GM19438 (cell line): ENCODE data around the gene SORCS2.

Experiments
- ATAC-seq: cut with Tn5 transposase; IDR thresholded peaks from one replicate; pipeline ENCODE4 v1.9.1; 2021; ENCODE audit warnings: low read depth; ENCODE audit not compliant: unreplicated experiment

SORCS2 gene

DNA sequence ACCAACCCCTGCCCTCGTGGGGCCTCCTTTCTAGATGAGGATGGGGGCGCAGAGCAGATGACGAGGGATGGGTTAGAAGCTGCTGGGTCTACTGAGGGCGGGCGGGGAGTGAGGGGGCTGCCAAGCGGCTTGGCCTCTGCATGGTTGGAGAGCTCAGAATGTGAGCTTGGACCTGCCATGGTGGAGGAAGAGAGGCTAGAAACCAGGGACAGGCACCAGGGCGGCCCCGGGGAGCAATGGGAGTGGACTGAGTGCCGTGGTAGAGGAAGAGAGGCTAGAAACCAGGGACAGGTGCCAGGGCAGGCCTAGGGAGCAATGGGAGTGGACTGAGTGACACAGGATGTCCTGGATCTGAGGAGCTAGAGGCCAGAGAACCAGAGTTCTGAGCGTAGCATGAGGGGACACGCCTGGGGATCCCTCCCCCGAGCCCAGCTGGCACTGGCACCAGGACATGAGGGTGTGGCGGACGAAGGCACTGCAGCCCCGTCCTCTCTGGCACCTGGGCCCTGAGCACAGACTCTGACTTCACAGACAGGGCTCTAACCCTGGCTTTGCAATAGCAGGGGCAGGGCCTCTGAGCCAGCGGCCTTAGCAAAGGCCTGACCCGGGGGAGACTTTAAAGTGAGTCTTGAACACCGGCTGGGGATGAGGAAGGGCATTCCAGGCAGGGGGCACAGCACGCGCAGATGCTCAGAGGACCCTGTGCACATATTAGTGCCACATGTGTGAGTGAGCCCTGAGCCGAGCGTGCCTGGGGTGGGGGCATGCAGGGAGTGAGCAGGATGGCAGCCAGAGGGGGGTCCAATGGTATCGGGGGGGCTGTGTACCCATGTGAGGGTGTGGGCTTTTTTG, 456.4 kb downstream of the SORCS2 start:
- ATAC-seq = no peak

DNA sequence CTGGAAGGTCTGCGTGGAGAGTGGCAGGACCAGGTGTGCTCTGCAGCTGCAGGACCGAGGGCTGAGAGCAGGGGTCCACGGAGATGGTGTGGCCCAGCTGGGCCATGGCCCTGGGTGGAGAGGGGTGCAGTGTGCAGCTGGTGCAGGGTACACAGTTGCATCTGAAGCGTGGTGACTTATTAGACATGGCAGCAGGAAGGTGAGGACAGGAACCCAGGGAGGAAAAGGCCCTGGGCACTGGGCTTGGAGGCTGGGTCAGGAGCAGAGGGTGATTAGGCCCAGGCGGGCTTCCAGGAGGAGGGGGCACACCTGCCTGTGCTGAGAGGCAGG, 457.0 kb downstream of the SORCS2 start:
- ATAC-seq = no peak

DNA sequence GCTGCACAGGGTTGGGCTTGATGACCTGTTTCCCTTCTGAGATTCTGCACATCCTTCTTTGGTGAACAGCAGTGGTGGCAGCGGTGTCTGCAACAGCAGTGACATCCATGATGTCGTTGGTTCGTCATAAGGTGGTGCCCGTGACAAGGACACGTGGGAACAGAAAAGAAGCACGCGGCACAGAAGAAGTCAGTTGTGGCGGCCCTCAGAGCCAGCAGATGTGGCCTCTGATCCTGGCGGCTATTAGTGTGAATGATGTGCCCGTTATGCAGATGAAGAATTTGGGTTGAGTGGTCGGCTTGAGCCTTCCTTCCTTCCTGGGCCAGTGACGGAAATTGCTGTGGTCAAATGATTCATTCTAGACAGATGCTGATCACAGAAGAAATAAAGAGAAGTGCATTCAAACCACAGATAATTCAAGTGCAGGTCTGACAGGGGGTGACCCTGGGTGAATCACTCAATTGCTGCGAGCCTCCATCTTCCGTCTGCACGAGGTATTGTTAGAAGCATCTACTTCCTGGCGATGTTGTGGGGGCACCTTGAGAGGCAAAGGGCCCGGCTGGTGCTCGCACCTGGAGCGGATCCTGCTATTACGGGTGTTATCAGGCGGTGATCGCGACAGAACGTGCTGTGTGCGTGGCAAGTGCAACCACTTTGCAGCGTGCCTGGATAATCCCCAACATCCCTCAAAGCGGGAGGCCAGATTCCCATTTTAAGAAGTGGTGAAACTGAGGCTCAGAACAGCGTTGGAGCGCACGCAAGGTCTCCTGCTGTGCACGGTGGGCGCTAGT, 457.6 kb downstream of the SORCS2 start:
- no peak for ATAC-seq

DNA sequence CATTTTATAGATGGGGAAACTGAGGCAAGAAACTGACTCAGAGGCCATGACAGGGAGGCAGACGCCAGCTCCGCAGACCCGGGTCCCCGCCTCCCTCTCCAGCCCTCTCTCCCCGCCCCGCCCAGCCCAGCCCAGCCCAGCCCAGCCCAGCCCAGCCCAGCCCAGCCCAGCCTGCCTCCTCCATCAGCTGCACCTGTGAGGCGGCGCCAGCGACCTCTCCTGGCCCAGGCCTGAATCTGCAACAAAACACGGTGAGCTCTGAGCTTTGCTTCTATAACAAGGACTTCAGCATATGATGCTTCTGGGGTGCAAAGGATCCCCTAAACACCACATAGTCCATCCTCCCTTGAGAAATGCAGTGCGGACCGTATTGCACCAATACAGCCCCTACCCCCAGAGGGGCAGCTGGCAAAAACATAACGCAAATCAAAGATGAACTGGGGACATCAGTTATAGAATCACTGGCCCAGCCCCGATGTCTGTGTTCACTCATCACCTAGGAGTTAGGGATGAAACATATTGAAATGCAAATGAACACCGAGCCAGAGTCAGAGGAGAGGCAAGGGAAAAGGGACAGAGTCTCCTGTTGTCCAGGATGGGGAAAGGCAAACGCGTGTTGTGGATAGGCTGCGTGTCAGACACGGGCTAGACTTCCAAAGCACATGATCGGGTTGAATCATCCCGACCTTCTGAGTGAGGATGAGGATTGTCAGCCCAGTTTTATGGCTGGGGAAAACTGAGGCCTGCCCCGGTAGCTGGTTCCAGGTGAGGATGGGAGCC, 458.5 kb downstream of the SORCS2 start:
- no peak for ATAC-seq

DNA sequence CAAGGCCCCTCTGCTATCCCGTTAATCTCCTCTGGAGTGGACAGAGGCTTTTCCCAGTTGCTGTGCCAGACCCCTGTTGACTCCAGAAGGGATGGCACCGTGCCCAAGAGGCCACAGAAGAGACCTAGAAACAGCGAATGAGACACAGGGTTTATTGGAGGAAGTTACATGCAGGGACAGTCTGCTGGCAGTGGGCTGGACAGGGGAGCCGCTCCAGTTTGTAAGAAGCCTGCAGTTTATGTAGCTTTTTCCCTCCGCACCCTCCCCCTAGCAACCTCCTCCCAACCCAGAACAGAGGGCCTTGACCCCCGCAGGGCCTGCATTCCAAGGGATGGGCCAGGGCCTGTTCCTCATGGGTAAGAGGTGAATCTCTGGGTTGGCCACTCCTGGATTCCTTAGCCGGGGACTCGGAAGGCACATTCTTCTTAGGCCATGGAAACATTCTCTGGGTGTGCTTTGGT, 459.2 kb downstream of the SORCS2 start:
- no peak for ATAC-seq

DNA sequence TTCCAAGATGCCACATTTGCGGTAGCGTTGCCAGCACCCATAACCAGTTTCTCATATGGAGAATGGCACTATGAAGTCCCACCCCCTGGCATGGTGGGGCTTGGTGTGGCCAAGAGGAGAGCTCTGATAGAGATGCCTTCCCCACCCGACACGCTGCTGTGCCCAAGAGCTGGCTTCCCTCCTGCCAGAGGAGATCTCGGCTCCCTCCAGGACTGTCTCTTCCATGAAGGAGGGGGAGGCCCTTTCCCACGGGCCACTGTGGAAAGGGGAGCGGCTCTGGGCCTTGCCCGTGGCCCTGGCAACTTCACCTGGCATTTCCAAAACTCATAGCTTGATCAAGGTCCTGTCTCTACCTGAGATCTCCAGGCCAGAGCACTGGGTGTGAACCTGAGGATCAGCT, 459.7 kb downstream of the SORCS2 start:
- no peak for ATAC-seq

DNA sequence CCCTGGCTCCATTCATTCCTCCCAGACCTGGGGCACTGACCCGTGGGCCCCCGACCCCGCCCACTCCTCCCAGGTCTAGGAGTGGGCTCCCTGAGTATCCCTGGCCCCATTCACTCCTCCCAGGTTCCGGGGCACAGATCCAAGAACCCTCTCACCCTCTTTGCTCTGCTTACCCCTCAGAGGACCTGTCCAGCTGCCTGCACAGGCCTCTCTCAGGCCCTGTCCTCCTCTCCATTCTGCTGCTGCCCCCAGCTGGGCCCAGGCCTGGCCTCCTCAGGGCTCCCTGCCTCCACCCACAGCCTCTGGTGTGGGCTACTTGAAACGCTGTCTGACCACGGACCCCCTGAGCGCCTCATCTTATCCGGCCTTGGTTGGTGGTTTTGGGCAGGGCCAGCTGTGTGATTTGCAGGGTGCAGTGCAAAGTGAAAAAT, 460.1 kb downstream of the SORCS2 start:
- no peak for ATAC-seq

DNA sequence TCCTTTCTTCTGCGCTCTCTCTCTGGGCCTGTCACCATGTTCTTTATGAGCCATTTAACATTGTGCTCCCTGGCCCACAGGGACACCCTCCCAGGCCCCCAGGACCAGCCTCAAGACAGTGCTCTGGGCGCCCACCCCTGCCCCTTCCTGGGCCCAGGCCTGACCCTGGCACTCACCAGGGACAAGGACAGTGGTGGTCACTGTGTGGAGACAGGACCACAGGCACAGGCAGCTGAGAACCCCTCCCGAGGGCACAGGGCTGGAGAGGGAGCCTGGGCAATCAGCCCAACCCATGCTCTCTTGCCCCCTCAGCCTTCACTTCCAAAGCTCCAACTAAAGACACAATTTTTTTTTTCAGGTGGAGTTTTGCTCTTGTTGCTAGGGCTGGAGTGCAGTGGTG, 460.6 kb downstream of the SORCS2 start:
- no peak for ATAC-seq

DNA sequence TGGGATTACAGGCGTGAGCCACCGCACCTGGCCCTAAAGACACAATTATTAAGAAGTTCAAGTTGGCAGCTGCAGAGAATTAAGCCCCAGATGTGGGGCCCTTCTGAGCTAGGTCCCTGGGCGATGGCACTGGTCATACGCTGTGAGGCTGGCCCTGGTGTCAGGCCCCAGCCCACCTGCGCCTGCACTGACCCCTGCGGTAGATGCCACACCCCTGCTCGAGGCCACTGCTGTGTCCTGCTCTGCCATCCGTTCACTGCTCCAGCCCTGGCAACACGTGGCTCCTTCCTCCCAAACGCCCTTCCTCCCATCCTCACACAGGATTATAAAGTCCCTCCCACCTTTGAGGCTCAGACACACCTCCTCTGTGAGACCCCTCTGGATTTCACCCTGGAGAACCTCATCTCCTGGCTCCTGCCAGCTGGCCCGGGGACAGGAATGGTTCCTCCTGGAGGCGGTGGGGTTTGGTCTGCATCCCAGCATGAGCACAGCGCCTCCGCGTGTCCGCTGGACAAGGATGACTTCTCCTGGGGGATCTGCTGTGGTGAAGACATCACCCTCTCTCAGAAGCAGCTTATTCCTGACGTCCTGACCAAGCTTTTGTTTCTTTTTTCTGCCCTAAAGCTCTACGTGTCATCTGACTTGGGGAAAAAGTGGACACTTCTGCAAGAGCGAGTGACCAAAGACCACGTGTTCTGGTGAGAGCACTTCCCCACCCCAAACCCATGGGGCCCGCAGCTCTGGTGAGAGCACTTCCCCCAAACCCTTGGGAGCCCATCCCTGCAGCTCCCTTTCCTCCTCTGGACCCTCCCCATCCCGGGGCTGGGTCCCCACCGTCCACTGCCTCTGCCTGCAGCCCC, 461.4 kb downstream of the SORCS2 start:
- ATAC-seq = no peak

DNA sequence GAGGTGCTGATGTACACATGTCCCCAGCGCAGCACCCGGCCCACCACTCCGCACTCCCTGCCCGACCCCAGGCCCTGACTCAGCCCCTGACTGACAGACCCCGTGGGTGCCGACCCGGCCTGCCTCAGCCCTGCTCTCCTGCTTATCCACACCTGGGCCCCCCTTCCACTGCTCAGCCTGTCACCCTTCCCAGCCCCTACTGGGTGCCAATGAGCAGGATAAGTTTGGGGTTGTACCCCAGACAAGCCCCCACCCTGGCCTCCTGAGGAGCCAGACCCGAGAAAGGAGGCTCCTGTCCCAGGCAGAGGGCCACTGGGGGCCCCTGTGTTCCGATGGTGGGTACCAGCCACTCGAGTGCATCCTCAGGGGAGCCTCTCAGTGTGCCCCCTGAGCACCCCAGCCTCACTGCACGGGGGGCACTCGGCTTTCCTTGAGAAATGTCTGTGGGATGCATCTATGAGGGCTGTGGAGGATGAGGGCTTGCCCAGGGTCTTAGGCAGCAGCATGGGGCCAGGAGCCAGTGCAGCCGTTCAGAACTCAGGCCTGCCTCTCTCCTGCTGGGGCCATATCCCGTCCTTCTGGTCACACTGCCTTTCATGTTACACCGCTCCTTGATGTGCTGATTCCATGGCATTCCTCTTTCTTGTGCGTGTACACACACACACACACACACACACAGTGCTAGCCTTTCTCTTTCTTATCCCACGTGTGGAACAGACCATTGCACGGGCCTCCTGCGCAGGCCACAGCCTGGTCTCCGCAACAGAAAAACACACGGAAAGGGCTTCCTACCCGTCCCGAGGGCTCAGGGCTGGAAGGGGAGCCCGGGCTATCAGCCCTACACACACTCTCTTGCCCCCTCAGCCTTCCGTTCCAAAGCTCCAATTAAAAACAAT, 462.5 kb downstream of the SORCS2 start:
- no peak for ATAC-seq

DNA sequence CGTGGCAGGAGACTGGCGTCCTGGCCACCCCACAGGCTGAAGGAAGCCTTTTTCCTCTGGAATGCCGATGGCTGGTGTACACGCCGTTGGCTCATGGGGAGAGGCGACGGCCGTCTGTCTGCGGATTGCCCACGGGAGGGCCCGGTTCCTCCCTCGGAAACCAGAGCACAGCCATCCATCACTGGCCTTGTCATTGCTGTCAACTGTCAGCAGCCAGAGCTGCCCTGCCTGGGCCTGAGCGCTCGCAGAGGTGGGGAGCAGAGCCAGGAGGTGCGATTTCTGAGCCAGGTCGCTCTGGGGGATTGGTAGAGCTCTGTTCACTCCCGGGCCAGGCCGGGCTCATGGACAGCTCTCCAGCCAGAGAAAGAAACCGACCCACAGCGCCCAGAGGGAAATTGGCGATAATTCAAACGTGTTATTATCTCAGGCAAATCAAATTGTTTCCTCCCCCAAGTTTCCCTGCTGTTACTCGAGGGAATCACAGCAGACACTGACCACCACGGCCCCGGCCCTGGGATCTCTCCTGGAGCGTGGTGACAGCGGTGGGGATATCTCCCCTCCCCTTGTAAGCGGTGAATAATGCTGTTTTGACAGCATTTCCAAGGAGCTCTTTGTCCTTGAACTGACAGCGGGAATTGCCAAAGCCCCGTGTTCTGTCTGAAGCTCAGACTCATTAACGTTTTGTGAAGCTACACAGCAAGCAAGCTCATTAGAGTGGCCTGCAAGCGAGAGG, 463.3 kb downstream of the SORCS2 start:
- no peak for ATAC-seq

DNA sequence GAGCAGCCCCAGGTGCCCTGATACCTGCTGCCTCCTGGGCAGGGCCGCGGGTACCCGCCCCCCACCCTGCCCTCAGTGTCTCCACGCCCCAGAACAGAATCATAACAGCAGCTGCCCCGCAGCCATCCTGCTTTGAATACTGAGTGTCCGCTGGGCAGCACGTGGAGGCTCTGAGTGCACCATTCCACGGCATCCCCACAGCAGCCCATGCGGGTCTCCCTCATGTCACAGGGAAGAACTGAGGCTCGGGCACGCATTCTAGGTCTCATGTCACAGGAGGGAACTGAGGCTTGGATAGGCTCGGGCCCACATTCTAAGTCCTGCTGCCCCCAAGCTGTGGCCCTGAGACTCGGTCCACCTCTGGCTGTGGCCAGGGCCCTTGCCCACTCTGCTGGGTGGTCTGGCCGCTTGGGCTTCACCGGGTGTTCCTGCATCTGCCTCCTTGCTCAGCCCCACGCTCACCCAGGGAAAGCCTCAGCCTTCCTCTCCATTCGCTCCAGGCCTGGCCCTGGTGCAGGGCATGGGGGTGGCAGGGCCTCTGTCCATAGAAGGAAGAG, 464.0 kb downstream of the SORCS2 start:
- ATAC-seq = no peak

DNA sequence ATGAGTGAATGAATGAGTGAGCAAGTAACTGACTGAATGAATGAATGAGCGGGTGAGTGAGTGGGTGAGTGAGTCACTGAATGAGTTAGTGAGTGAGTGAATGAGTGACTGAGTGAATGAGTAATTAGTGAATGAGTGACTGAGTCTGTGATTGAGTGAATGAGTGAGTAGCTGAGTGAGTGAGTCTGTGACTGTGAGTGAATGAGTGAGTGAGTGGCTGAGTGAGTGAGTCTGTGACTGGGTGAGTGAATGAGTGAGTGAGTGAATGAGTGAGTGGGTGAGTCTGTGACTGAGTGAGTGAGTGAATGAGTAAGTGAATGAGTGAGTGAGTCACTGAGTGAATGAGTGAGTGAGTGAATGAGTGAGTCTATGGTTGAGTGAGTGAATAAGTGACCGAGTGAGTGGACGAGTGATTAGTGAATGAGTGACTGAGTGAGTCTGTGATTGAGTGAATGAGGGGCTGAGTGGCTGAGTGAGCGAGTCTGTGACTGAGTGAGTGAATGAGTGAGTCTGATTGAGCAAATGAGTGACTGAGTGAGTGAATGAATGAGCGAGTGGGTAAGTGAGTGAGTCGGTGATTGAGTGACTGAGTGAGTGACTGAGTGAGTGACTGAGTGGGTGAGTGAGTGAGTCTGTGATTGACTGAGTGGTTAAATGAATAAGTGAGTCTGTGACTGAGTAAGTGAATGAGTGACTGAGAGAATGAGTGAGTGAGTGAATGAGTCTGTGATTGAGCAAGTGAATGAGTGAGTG, 465.4 kb downstream of the SORCS2 start:
- ATAC-seq = no peak

DNA sequence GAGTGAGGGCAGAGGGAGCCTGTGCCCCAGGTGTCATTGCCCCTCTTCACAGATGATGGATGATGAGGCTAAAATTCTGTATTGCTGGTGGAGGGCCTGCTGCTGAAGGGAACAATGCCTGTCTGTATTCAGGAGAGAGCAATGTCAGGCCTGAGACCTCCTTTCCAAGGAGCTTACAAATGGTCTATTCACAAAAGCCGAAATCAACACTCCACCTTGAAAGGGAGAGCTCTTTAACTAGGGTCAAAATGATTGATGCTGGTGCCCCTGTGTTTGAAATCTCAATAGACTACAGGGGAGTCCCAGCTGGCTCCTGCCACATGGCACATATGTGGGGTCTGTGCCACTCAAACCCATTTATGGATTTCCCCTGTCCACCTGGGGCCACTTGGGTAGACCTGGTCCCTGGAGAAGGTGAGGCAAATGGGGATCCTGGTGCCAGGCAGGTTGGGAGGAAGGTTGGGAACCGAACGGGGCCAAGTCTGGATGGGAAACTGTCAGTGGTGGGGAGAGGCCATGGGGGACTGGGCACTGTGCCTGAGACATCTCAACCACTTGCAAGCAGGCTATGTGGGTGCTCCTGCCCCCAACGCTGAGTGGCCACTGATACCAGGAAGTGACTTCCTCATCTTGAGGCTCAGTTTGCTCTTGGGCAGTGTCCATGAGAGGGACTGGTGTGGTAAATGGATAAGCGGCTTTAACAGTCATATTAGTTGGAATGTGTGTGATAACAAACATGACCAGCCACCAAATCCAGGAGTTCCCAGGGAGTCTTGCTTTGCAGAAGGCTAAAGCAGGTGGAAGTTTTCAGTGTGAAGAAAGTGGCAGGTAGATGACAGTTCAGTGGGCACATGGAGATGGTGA, 466.2 kb downstream of the SORCS2 start:
- no peak for ATAC-seq

DNA sequence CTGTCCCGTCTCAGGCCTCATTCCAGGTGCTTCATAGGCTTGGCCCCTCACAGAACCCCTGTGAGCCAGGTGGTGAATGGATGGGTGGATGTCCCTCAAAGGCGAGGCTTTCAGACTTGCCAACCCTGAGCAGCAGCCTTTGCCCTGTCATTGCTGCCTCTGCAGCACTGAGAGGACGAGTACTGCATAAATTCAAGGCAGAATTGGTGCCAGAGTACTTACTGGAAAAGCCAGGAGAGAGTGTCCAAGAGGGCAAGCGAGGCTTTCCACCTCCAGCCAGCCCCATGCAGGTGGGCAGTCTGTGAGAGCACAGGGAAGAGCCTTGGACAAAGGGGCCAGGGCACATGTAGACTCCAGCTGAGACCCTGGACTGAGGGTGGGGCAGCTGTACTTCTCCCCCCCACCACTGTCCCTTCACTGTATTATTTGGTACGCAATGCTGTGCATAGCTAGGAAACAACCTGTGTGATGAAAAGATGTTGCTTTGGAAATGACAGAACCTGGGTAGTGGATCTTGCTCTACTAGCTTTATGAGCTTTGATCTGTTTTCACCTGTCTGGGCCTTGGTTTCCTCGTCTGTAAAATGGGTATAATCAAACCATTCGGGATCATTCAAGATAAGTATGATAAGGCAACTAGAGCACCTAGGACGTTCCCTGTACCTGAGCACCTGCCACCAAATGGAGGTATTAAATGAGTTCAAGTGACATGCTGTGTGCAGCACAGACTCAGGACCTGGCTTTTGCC, 467.3 kb downstream of the SORCS2 start:
- ATAC-seq = no peak
